ENCODE measurements around the gene RUNX1. TPM values are rescaled to one million over a fixed set of nuclear protein-coding genes. Genes with fewer than 3 reads are reported as not detected.

The RUNX1 gene
- total RNA-seq, 4 donors from 2014 or later = 16.2 to 34.6 (median 26.4) TPM

- TF ChIP-seq CTCF (IDR thresholded peaks at IDR 0.05; ENCODE audit: low read depth) = no peak
Observed at GRCh38 chr21:34795548-34796180, 253.4 kb downstream of the RUNX1 start.

GRCh38 chr21:34795175-34795547, 253.9 kb downstream of the RUNX1 start:
- no peak for TF ChIP-seq CTCF (IDR thresholded peaks at IDR 0.05; ENCODE audit: low read depth)

- TF ChIP-seq CTCF (IDR thresholded peaks at IDR 0.05; ENCODE audit: low read depth) = no peak
Observed at GRCh38 chr21:34794686-34795085, 254.4 kb downstream of the RUNX1 start.

GRCh38 chr21:34793471-34793870, 255.6 kb downstream of the RUNX1 start:
- TF ChIP-seq CTCF (IDR thresholded peaks at IDR 0.05; ENCODE audit: low read depth) = no peak

- TF ChIP-seq CTCF (IDR thresholded peaks at IDR 0.05; ENCODE audit: low read depth) = no peak
Observed at GRCh38 chr21:34792504-34793089, 256.5 kb downstream of the RUNX1 start.

- TF ChIP-seq CTCF (IDR thresholded peaks at IDR 0.05; ENCODE audit: low read depth) = no peak
Observed at GRCh38 chr21:34791776-34792503, 257.2 kb downstream of the RUNX1 start.

- no peak for TF ChIP-seq CTCF (IDR thresholded peaks at IDR 0.05; ENCODE audit: low read depth)
Observed at GRCh38 chr21:34790834-34791233, 258.3 kb downstream of the RUNX1 start.

Measured in subcutaneous adipose tissue (tissue), 4 donors.